HG03103 (cell line): ENCODE measurements around the gene DNMT3B.
"Not testable (repeated sequence)": the region's sequence is repeated elsewhere in the genome, so short reads cannot be mapped to it uniquely, and the experiment has no call there.

ENCODE experiments used
- ATAC-seq: cut with Tn5 transposase; IDR thresholded peaks from one replicate; pipeline ENCODE4 v1.9.1; 2021; ENCODE audit warnings: low read depth; ENCODE audit not compliant: unreplicated experiment

DNMT3B gene

DNA sequence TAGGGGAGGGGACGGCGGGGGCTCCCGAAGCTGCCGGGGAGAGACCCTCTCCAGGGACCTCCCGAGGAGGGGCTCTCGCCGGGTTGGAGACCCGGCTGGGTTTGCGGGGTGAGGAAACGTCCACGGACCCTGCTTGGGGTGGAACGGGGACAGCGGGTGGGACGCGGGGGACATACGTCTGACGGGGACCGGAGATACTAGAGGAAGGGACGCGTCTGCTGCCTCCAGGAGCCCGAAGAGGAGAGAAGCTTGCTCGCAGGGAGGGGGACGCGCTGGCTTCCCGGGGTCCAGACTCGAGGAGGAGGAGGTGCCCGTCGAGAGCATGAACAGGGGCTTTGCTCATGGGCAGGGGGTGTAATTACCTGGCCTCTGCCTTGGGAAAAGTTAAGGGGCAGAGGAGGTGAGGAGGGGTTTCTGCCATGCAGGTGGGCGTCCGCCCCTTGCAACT, 593 bp downstream of the DNMT3B start:
- no peak for ATAC-seq

- no peak for ATAC-seq
These were observed 1.2 kb downstream of the DNMT3B start for GRCh38 chr20:32763202-32764004.

- ATAC-seq, result no peak
These were observed 2.1 kb downstream of the DNMT3B start for GRCh38 chr20:32764005-32764960.

DNA sequence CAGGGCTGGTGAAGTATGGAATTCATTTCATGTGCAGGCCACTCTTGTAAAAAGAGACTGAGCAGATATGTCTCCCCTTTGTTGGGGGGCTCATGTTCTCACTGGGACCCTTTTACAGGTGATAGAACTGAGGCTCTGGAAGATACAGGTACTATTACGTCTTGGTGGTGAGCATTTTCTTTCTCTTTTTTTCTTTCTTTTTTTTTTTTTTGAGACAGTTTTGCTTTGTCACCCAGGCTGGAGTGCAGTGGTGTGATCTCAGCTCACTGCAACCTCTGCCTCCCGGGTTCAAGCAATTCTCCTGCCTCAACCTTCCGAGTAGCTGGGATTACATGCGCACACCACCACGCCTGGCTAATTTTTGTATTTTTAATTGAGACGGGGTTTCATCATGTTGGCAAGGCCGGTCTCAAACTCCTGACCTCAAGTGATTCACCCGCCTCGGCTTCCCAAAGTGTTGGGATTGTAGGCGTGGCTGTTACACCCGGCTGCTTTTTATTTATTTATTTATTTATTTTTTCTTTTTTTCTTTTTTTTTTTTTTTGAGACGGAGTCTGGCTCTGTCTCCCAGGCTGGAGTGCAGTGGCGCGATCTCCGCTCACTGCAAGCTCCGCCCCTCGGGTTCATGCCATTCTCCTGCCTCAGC, 3.2 kb downstream of the DNMT3B start:
- ATAC-seq, result not testable (repeated sequence)

GRCh38 chr20:32767418-32768198, 5.4 kb downstream of the DNMT3B start:
- ATAC-seq, result no peak

DNA sequence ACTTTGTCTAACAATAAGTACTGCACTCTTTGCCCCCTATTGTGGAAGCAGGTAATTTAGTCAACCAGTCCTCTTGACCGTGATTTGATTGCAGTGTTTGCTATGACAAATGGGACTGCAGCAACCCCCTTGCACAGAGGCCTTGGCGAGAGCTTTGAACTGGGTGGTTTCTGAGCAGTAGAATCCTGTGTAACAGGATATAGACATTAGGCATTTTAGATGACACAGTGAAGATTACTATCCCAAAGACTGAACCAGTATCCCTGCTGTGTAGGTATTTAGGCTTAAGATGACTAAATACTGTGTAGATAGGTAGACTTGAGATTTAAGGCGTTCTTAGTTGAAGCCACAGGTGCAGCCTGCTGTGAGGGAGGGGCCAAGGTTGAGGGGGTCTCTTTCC, 9.9 kb downstream of the DNMT3B start:
- no peak for ATAC-seq

DNA sequence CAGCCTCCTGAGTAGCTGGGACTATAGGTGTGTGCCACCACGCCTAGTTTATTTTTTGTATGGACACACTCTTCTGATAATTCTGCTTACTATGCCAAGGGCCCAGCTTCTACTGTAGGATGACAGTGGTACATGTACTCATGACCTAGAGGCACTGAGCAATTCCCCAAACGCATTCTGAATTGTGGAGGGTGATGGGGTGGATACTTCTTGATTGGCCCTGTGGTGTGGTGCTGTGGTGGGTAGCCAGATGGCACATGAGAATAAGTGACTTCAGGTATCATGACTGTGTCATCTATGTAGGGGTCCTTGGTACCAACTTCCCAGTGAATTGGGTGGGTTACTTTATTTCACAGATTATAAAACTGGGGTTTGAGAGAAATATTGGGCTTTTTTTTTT, 11.0 kb downstream of the DNMT3B start:
- ATAC-seq, result no peak

GRCh38 chr20:32773855-32774254, 11.7 kb downstream of the DNMT3B start:
- no peak for ATAC-seq

DNA sequence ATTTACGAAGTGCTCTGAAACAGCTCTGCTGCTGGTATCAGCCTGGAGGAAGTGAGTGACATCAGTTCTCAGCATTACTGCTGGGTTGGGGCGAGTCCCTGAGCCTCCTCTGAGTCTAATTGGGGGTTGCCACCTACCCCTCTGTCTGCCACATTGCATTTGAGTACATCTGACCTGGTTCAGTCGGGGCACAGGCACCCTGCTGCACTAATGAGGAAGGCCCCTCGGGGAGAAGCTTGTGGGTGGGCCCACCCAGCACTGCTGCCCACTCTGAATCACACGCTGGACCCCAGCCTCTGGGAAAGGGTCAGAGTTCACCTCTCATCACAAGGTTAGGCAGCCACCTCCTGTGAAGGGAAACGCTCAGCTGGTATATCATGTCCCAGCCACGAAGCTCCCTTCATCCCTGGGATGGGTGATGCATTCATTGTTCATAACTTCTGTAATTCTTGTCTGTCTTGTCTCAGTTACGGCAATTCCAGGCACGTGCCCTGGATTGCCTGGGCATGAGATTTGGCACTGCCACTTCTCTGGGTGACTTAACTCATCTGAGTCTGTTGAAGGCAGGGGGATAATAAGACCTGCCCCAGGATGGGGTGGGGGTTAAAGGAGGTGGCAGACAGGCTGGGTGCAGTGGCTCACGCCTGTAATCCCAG, 13.3 kb downstream of the DNMT3B start:
- no peak for ATAC-seq

DNA sequence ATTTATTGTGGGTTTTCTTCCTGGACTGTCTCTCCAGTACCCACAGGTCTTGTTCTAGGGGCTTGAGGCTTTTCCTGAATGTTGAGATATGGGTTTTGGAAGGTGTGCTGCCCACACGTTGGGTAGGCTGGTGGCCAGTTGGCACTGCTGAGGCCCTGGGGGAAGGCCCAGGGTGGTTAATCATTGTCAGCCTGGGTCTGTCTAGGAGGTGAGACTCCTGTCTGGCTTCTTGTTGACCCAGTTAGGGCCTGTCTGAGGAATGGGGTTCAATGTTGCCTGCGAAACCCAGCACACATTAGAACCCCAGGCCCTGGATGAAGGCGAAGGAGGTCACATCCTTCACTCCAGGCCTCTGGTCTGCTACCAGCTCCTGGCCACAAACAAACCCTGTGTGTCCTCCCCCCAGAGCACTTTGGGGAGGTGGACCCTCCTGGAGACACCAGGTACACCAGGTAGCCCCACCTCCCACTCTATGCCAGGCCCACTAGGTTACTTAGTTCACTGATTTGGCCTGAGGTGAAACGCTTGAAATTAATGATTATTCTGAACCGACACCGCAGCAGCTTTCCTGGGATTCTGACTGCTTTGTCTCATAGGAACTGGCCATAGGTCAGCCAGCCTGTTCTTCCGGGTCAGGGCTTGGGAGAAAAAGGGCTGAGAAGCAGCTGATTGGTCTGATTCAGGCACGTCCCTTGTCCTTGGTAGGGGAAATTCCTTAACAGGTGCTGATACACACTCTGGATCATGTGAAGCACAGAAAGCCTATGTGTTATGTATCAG, 15.2 kb downstream of the DNMT3B start:
- ATAC-seq, result no peak

DNA sequence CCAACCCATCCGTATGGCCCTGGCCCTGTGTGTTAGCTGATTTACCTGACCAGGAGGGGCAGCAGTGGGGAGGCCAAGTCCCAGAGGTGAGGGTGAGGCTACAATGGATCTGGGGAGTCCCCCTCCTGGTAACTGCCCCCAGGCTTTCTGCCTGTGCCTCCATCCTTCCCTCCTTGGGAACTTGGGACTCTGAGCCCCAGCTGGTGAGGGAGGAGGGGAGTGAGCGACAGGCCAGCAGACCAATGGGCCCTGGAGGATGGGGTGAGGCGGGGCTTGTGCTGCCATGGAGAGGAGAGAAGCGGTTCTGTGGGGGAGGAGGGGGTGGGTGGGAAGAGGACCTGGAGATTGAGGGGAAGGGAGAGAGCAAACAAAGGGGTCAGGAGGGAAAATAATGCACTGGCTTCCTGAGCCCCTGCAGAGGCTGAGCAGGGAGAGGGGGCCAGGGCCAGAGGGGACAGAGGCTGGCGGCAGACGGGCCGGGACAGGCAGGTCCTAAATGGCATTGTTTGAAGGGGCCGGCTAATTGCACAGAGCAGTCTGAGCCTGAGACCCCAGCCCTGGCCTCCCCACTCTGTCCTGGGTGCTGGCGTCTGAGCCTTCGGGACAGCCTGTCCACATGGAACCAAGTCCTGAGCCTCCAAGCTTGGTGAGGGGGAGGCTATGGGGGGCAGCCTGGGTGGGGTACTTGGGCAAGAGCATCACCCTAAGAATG, 17.5 kb downstream of the DNMT3B start:
- ATAC-seq, result no peak

DNA sequence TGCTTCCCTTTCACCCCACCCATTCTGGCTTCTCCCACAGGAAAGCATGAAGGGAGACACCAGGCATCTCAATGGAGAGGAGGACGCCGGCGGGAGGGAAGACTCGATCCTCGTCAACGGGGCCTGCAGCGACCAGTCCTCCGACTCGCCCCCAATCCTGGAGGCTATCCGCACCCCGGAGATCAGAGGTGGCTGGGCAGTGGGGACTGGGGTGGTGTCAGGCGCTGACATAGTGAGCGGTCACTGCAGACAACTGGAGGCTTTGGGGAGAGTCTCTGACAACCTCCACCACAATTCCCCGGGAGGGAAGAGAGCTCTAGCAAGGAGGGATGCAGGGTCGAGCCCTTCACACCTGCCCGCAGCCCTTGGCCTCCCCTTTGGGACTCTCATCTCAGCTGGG, 18.1 kb downstream of the DNMT3B start:
- ATAC-seq, result no peak

DNA sequence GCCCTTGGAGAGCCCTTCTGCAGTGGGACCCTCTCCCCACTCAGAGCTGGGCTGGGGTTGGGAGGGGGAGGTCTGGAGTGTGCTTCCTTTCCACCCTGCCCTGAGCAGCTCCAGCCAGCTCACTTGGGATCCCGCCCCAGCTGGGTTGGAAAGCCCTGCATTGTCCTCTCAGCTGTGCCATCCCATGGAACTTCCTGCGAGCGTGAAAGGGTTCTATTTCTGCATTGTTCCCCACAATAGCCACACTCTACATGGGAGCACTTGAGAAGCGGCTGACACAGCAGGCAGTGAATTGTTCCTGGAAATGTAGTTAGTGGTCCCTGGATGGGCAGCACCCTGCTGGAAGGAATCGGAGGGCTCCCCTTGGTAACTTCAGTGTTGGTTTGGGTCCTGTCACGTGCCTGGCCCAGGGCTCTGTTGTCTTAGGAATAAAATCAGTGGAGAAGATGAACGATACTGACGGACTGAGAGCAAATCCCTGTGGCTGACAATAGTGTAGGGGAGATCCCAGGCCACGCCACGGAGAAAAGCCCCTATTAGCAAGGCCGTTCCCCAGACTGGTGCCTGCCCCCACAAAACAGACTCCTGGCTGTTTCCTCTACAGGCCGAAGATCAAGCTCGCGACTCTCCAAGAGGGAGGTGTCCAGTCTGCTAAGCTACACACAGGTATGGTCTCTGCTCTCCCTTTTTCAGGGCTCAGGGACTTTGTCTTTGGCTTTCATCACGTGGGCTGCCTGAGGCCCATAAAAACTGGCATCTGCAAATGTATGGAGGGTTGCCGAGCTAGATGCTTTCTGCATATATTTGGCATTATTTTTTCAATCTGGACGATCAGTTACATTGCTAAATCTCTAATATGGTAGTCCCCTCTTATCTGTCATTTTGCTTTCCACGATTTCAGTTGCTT, 18.8 kb downstream of the DNMT3B start:
- no peak for ATAC-seq

DNA sequence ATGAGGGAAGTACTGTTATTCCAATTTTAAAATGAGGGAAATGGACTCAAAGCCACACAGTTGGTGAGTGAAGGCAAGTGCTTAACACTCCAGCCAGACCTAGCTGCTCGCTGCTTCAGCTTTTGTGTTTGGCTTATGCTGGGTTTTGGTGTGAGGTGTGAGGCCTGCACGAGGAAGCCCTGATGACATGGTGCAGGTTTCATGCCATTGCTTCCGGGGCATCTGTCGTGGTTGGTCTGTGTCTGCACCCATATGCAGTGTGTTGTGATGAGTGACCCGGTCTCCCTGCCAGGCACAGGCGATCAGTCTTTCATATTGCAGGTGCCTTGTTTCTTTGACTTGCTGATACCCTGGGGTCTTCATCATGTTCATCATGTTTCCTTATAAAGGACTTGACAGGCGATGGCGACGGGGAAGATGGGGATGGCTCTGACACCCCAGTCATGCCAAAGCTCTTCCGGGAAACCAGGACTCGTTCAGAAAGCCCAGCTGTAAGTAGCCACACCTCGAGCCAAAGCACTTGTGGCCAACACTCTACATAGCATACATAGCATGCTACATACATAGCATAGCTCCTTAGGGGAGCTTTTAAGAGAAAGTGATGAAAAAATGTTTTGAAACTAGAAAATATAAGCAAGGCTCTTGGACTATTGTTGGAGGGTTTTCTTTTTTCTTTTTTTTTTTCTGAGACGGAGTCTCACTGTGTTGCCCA, 22.3 kb downstream of the DNMT3B start:
- no peak for ATAC-seq

- no peak for ATAC-seq
These were observed 24.0 kb downstream of the DNMT3B start for GRCh38 chr20:32786059-32786760.

DNA sequence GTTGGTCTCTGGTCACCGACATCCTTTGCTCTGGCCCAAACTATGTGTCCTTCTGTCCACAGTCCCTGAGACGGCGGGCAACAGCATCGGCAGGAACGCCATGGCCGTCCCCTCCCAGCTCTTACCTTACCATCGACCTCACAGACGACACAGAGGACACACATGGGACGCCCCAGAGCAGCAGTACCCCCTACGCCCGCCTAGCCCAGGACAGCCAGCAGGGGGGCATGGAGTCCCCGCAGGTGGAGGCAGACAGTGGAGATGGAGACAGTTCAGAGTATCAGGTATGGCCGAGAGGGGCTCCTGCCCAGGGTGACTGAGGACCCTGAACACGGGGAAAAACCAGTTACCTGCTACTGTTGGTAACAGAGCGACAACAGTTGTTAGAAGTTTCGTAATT, 25.0 kb downstream of the DNMT3B start:
- no peak for ATAC-seq
